ENCODE results near the gene SMIM38.

Gene SMIM38

GRCh38 chr11:69115586-69116560 is 39.9 kb upstream of the SMIM38 start:
- peaks cover 13 to 26% of the 10 kb centered on the region in 2 donors for H3K27me3 Mint-ChIP-seq

GRCh38 chr11:69116671-69117070 is 39.1 kb upstream of the SMIM38 start:
- Mint-ChIP-seq H3K9me3 (no peaks in the 10 kb centered on the region), H3K4me1 (ENCODE audit: low read depth in 2 of 2) (peaks cover 0 to 2% of the 10 kb centered on the region in 2 donors), H3K27ac (no peak overlapping the region), H3K27me3 (peaks cover 19 to 34% of the 10 kb centered on the region in 2 donors), H3K4me3 (no peak overlapping the region), H3K36me3 (ENCODE audit: insufficient read depth) (peaks cover 4% of the 10 kb centered on the region)
- DNase-seq (no peak), ATAC-seq (replicated peaks) (no peak)

More at GRCh38 chr11:69115586-69116560, 39.9 kb upstream of the SMIM38 start:
- Mint-ChIP-seq H3K4me1 (ENCODE audit: low read depth in 2 of 2) (no peaks in the 10 kb centered on the region), H3K36me3 (ENCODE audit: insufficient read depth) (peaks cover 4% of the 10 kb centered on the region), H3K4me3 (no peak overlapping the region), H3K9me3 (peaks cover 0 to under 1% of the 10 kb centered on the region in 2 donors), H3K27ac (no peak overlapping the region)
- DNase-seq, result no peak
- ATAC-seq (replicated peaks), result no peak

GRCh38 chr11:69119190-69119589 is 36.5 kb upstream of the SMIM38 start:
- H3K9me3 Mint-ChIP-seq, result no peaks in the 10 kb centered on the region
- ATAC-seq (replicated peaks) (no peak), DNase-seq (no peak)
- no peak overlapping the region for H3K27ac Mint-ChIP-seq
- H3K4me3 Mint-ChIP-seq, result no peak overlapping the region
- peaks cover 11 to 33% of the 10 kb centered on the region in 2 donors for H3K27me3 Mint-ChIP-seq
- peaks cover 4% of the 10 kb centered on the region in 2 donors for H3K4me1 Mint-ChIP-seq (ENCODE audit: low read depth in 2 of 2)
- peaks cover 4% of the 10 kb centered on the region for H3K36me3 Mint-ChIP-seq (ENCODE audit: insufficient read depth)

GRCh38 chr11:69120096-69120875 is 35.4 kb upstream of the SMIM38 start:
- peaks cover 6 to 33% of the 10 kb centered on the region in 2 donors for H3K27me3 Mint-ChIP-seq
- no peak overlapping the region for H3K4me3 Mint-ChIP-seq
- H3K36me3 Mint-ChIP-seq (ENCODE audit: insufficient read depth), result no peaks in the 10 kb centered on the region
- ATAC-seq (replicated peaks) (no peak), DNase-seq (no peak)
- no peak overlapping the region for H3K27ac Mint-ChIP-seq
- peaks cover 4% of the 10 kb centered on the region in 2 donors for H3K4me1 Mint-ChIP-seq (ENCODE audit: low read depth in 2 of 2)
- no peaks in the 10 kb centered on the region for H3K9me3 Mint-ChIP-seq

GRCh38 chr11:69121021-69121420 is 34.7 kb upstream of the SMIM38 start:
- Mint-ChIP-seq H3K27ac (no peak overlapping the region), H3K27me3 (peaks cover 6 to 33% of the 10 kb centered on the region in 2 donors), H3K4me3 (no peak overlapping the region), H3K4me1 (ENCODE audit: low read depth in 2 of 2) (peaks cover 4% of the 10 kb centered on the region in 2 donors), H3K9me3 (no peaks in the 10 kb centered on the region), H3K36me3 (ENCODE audit: insufficient read depth) (no peaks in the 10 kb centered on the region)
- no peak for ATAC-seq (replicated peaks)
- DNase-seq, result no peak

GRCh38 chr11:69121621-69122325 is 34.0 kb upstream of the SMIM38 start:
- DNase-seq, result no peak
- no peaks in the 10 kb centered on the region for H3K9me3 Mint-ChIP-seq
- no peak for ATAC-seq (replicated peaks)
- peaks cover 6 to 33% of the 10 kb centered on the region in 2 donors for H3K27me3 Mint-ChIP-seq
- H3K27ac Mint-ChIP-seq, result no peak overlapping the region
- H3K4me1 Mint-ChIP-seq (ENCODE audit: low read depth in 2 of 2), result peaks cover 4% of the 10 kb centered on the region in 2 donors
- H3K4me3 Mint-ChIP-seq, result no peak overlapping the region
- no peaks in the 10 kb centered on the region for H3K36me3 Mint-ChIP-seq (ENCODE audit: insufficient read depth)

GRCh38 chr11:69122326-69122629 is 33.5 kb upstream of the SMIM38 start:
- Mint-ChIP-seq H3K27me3 (peaks cover 6 to 33% of the 10 kb centered on the region in 2 donors), H3K4me3 (peak overlapping the region in 1 of 2 donors; percentile 12), H3K36me3 (ENCODE audit: insufficient read depth) (no peaks in the 10 kb centered on the region), H3K9me3 (no peaks in the 10 kb centered on the region), H3K27ac (no peak overlapping the region), H3K4me1 (ENCODE audit: low read depth in 2 of 2) (peaks cover 4% of the 10 kb centered on the region in 2 donors)
- no peak for ATAC-seq (replicated peaks)
- no peak for DNase-seq

- DNase-seq (no peak), ATAC-seq (replicated peaks) (peak; percentile 31)
- peak overlapping the region in 1 of 2 donors; percentile 63 for H3K27ac Mint-ChIP-seq
- peaks cover under 1% of the 10 kb centered on the region for H3K36me3 Mint-ChIP-seq (ENCODE audit: insufficient read depth)
- H3K9me3 Mint-ChIP-seq, result no peaks in the 10 kb centered on the region
- H3K27me3 Mint-ChIP-seq, result peaks cover 6 to 33% of the 10 kb centered on the region in 2 donors
- H3K4me1 Mint-ChIP-seq (ENCODE audit: low read depth in 2 of 2), result peaks cover 4% of the 10 kb centered on the region in 2 donors
- peak overlapping the region in 1 of 2 donors; percentile 12 for H3K4me3 Mint-ChIP-seq
These were observed 32.9 kb upstream of the SMIM38 start for GRCh38 chr11:69122630-69123431.

GRCh38 chr11:69123593-69124545 is 31.9 kb upstream of the SMIM38 start:
- no peak for ATAC-seq (replicated peaks)
- Mint-ChIP-seq H3K9me3 (peaks cover 0 to under 1% of the 10 kb centered on the region in 2 donors), H3K36me3 (ENCODE audit: insufficient read depth) (peaks cover 2% of the 10 kb centered on the region), H3K27me3 (peaks cover 6 to 33% of the 10 kb centered on the region in 2 donors), H3K27ac (peak overlapping the region in 1 of 2 donors; percentile 63), H3K4me1 (ENCODE audit: low read depth in 2 of 2) (peaks cover 4% of the 10 kb centered on the region in 2 donors), H3K4me3 (no peak overlapping the region)
- no peak for DNase-seq

GRCh38 chr11:69125861-69126260 is 29.9 kb upstream of the SMIM38 start:
- Mint-ChIP-seq H3K27me3 (peaks cover 6 to 18% of the 10 kb centered on the region in 2 donors), H3K27ac (no peak overlapping the region), H3K36me3 (ENCODE audit: insufficient read depth) (peaks cover 2% of the 10 kb centered on the region), H3K4me3 (no peak overlapping the region), H3K4me1 (ENCODE audit: low read depth in 2 of 2) (peaks cover 4% of the 10 kb centered on the region in 2 donors), H3K9me3 (peaks cover 0 to 4% of the 10 kb centered on the region in 2 donors)
- DNase-seq, result no peak
- ATAC-seq (replicated peaks), result no peak

GRCh38 chr11:69126286-69126685 is 29.4 kb upstream of the SMIM38 start:
- DNase-seq (no peak), ATAC-seq (replicated peaks) (no peak)
- Mint-ChIP-seq H3K27ac (no peak overlapping the region), H3K27me3 (peaks cover 3 to 13% of the 10 kb centered on the region in 2 donors), H3K4me3 (no peak overlapping the region), H3K4me1 (ENCODE audit: low read depth in 2 of 2) (peaks cover 3 to 4% of the 10 kb centered on the region in 2 donors), H3K36me3 (ENCODE audit: insufficient read depth) (peaks cover 2% of the 10 kb centered on the region), H3K9me3 (peaks cover 0 to 4% of the 10 kb centered on the region in 2 donors)

Data from effector memory CD8-positive, alpha-beta T cell (primary cell).